GM11168 (cell line): ENCODE data around the gene SPOCK1.

Source experiments
- in situ Hi-C: fragments of 300-500 bp; cut with MboI; formaldehyde crosslinking; loops from one replicate; pipeline ENCODE4 v1.12.0; 2022; ENCODE audit warnings: low sequenced_read_pairs; ENCODE audit not compliant: unreplicated experiment

SPOCK1 gene

DNA sequence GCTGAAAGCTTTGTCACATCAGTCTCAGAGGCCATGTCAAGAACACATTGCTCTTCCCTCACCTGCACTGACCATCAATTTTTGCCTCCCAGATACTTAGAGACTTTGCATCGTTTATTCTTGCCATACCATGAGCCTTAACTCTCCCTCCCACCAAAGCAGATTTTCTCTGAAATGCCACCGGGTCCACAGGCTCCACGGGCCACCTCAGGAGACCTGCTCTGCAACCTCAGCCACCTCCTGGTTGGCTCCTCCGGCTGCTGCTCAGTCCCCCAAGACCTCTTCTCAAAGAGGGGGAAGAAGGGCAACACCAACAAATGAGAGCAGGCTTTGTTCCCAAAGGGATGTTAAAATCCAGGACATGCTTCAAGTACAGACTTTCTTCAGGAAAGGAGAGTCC lies 400.5 kb downstream of the SPOCK1 start:
- in situ Hi-C loops = no loop called here

DNA sequence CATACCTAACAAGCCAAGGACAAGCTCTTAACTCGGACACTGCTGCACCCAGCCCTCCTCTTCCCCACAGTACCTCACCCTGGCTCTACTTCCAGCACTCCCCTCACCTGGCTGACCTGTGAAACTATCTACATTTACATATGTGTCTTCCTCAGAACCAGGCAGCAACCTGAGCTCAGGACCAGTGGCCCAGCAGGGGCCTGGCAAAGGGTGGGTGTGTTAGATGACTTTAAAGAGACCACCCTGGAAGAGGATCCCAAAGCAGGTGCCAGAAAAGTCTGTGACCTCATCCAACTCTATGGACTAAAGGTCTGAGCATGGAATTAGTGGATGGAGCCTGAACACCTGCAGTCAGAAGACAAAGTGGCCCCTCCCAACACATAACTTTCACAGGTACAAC lies 400.9 kb downstream of the SPOCK1 start:
- in situ Hi-C loops = no loop called here

DNA sequence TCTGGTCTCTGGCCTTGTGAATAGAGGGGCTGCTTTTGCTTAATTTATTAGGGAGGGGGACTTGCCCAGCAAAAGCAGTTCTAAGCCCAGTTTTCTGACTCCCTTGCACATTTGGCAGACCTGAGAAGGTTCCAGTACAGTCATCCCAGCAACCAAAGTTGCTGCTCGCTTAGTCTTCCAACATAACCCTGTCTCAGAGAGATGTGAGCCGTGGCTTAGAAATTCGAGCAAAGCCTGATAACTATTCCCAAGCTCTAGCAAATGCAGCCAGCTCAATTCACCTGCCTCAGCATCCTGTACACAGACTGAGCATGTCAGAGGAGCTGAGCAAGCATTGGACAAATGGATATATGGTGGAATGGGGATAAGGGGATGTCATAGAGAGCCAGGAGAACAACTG lies 401.9 kb downstream of the SPOCK1 start:
- in situ Hi-C loops = no loop called here

- in situ Hi-C loops = no loop called here
Observed at GRCh38 chr5:137096149-137097103, 402.7 kb downstream of the SPOCK1 start.

GRCh38 chr5:137095597-137095996 lies 403.5 kb downstream of the SPOCK1 start:
- in situ Hi-C loops = no loop called here

DNA sequence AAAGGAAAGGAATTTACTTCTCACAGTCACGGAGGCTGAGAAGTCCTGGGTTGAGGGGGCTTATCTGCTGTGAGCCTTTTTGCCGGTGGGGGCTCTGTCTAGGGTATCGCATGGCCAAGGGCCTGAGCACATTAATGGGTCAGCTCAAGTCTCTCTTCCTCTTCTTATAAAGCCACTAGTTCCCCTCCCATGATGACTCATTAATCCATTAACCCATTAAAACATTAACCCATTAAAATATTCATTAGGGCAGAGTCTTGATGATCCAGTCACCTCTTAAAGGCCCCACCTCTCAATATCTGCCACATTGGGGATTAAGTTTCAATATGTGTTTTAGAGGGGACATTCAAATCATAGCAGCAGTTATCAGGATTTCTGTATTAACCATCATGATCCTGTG lies 406.3 kb downstream of the SPOCK1 start:
- in situ Hi-C loops = no loop called here

GRCh38 chr5:137091472-137091871 lies 407.7 kb downstream of the SPOCK1 start:
- in situ Hi-C loops = no loop called here

DNA sequence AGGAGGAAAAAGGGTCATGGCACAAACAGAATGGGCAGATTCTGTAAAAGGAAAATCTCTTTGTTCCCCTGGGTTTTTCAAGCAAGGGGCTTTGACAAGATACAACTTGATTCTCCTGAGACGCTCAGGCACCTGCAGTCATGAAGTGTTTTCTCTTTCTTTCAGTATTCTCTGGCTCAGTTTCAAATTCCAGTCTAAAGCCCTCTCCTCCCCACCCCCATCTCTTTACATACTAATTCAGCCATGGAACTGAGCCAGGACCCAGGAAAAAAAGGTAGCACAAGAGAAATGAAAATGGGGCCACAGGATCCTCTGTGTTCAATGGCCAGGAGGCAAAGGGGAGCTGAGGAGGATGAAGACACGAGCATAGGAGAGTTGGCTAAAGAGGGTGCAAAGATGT lies 408.4 kb downstream of the SPOCK1 start:
- in situ Hi-C loops = no loop called here

GRCh38 chr5:137090151-137090550 lies 409.0 kb downstream of the SPOCK1 start:
- in situ Hi-C loops = no loop called here

DNA sequence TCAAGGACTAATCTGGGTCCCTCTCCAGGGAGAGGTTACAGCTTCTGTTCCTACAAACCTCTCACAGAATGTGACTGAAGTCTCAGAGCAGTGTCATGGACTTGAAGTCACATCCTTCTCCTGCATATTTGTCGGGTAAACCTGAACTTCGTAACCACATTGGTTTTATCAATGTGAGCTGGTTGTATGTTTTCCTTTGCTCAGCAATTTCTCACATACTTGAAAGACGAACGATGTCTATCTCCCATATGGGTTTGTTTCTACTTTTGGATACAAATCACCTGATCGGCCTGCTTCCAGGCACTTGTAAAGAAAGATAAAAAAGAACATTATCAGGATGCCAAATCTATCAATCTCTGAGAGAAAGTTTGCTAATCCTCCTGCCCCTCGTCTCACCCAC lies 411.0 kb downstream of the SPOCK1 start:
- in situ Hi-C loops = no loop called here

GRCh38 chr5:137086342-137086741 lies 412.8 kb downstream of the SPOCK1 start:
- in situ Hi-C loops = no loop called here

GRCh38 chr5:137085206-137085605 lies 413.9 kb downstream of the SPOCK1 start:
- in situ Hi-C loops = no loop called here

GRCh38 chr5:137084016-137084415 lies 415.1 kb downstream of the SPOCK1 start:
- in situ Hi-C loops = no loop called here

GRCh38 chr5:137082951-137083350 lies 416.2 kb downstream of the SPOCK1 start:
- in situ Hi-C loops = no loop called here

- in situ Hi-C loops = no loop called here
Observed at GRCh38 chr5:137078171-137078665, 420.9 kb downstream of the SPOCK1 start.

- in situ Hi-C loops = no loop called here
Observed at GRCh38 chr5:137075163-137075970, 423.8 kb downstream of the SPOCK1 start.

- in situ Hi-C loops = no loop called here
Observed at GRCh38 chr5:137073189-137073588, 425.9 kb downstream of the SPOCK1 start.

DNA sequence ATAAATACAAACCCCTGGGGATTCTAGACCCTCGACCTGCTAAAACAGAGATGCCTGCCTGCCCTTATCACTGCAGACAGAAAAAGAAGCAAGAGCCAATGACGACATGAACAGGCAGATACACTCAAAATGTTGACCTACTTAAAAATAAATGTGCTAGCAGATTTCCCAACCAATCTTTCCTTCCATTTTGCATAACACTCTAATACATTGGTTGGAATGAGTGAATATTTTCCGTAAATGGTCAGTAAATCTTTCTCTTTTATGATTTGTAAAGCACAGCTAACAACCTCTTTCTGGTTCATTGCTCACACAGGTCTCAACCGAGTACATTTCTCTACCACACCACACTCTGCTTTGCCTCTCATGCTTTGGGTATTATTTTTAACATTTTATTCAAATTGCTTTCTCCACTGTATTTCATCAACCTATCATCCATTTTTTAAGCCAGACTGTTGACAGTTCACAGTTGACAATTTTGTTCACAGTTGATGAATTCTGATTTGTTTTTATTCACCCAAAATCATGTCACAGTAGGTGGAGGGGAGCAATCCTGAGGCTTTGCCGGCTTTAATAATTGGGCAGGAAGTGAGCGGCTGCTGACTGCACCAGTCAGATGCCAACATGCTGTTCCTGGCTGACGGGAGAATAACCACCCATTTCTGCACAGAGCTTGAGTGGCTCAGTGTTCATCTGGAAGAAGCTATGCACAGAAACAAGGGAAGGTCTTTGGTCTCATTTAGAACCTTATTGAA lies 426.6 kb downstream of the SPOCK1 start:
- in situ Hi-C loops = no loop called here

GRCh38 chr5:137071931-137072330 lies 427.2 kb downstream of the SPOCK1 start:
- in situ Hi-C loops = no loop called here

DNA sequence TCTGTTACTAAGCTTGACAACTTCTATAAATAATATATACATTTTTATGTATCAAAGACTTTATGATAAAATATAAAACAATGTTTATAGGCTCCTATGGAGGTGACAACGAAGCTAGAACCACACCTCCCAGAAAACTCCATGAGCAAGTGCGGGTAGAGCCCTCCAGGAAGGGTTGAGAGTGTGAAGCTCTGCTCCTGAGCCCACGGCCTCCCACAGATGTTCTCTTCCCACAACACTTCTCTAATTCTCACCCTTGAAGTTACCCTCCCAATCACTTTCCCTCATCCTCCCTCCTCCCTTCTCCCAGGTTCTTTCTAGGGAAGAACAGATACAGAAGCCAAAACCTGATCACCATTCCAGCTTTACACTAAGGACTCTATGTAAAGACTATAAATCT lies 427.6 kb downstream of the SPOCK1 start:
- in situ Hi-C loops = no loop called here
